Mucosa of descending colon (tissue), 3 donors: ENCODE measurements around the gene PSMC2. TPM values are rescaled to one million over a fixed set of nuclear protein-coding genes. Genes with fewer than 3 reads are reported as not detected.

ENCODE experiments used
- ATAC-seq: fragments of 200-7000 bp; cut with Tn5 transposase; one replicate; pipeline ENCODE4 v1.9.1; 2020; ENCODE audit warnings: mild to moderate bottlenecking, moderate library complexity
- DNase-seq, 3 donors: peaks; one replicate each; pipeline ENCODE4 v3.0.0-alpha.2; 2020
- H3K36me3 ChIP-seq: fragments of 200-600 bp; one replicate; pipeline ENCODE4 v1.8.0; 2021; ENCODE audit warnings: low read depth, mild to moderate bottlenecking
- H3K4me1 ChIP-seq: fragments of 200-600 bp; one replicate; pipeline ENCODE4 v1.8.0; 2021; ENCODE audit warnings: low read depth, mild to moderate bottlenecking
- H3K4me3 ChIP-seq: fragments of 200-600 bp; one replicate; pipeline ENCODE4 v1.8.0; 2021; ENCODE audit warnings: mild to moderate bottlenecking
- H3K9me3 ChIP-seq: fragments of 200-600 bp; one replicate; pipeline ENCODE4 v1.8.0; 2021; ENCODE audit warnings: mild to moderate bottlenecking
- intact Hi-C, 2 donors: fragments of 100-400 bp; cut with DNase I in 1 of 2; cut with micrococcal nuclease in 1 of 2; formaldehyde crosslinking; loops; one replicate each; pipeline versions ENCODE4 v1.11.0 to v1.11.1; 2022; cut with DNase I, micrococcal nuclease
- total RNA-seq, 3 donors: library from RNA; stranded (reverse); fragmentation: NEBNext Ultra II Directional in 2 of 3; extraction: Animal tissue kit (Norgen Biotek cat#: 25700) in 2 of 3; gene quantifications; one replicate each; pipeline versions ENCODE4 v1.2.1 to v1.2.4, GENCODE V29; 2021 to 2023
- TF ChIP-seq, protein P1 (sequence below): fragments of 200-600 bp; IDR thresholded peaks from one replicate; pipeline ENCODE4 v1.8.0; 2022; ENCODE audit warnings: antibody characterized with exemption, mild to moderate bottlenecking
- donor health status: DM: no; HTN: no; CAD: no; lungs with moderate emphysema.
- donor health status: DM: no; HTN: no; CAD: no.
- donor health status: DM: no; HTN: yes; CAD: no.

Gene PSMC2
- total RNA-seq, 3 donors from 2014 or later, result 47.9 to 85.8 (median 74.0) TPM

DNA sequence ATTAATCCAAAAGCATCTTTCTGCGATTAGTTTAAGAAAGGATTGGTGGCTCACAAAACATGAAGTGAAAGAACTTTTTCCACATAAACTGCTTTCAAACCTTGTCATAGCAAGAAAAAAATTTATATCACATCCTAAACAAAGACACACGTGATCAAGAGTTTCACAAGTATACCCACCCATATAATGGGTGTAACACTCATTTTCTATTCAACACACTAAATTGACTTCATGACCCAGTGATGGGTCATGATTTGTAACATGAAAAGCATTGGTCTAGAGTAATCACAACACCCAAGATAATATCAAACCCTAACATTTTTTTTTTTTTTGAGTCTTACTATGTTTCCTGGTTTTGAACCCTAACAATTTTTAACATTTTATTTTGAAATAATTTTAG lies 32.6 kb upstream of the PSMC2 start:
- no peaks in the 10 kb centered on the region for H3K4me1 ChIP-seq
- peaks cover 10% of the 10 kb centered on the region for H3K36me3 ChIP-seq
- DNase-seq, result no peak
- no peak overlapping the region for H3K4me3 ChIP-seq
- intact Hi-C loops, result no loop called here
- ATAC-seq, result no peak
- TF ChIP-seq, protein P1, sequence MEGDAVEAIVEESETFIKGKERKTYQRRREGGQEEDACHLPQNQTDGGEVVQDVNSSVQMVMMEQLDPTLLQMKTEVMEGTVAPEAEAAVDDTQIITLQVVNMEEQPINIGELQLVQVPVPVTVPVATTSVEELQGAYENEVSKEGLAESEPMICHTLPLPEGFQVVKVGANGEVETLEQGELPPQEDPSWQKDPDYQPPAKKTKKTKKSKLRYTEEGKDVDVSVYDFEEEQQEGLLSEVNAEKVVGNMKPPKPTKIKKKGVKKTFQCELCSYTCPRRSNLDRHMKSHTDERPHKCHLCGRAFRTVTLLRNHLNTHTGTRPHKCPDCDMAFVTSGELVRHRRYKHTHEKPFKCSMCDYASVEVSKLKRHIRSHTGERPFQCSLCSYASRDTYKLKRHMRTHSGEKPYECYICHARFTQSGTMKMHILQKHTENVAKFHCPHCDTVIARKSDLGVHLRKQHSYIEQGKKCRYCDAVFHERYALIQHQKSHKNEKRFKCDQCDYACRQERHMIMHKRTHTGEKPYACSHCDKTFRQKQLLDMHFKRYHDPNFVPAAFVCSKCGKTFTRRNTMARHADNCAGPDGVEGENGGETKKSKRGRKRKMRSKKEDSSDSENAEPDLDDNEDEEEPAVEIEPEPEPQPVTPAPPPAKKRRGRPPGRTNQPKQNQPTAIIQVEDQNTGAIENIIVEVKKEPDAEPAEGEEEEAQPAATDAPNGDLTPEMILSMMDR, result no peak
- H3K9me3 ChIP-seq, result no peaks in the 10 kb centered on the region

DNA sequence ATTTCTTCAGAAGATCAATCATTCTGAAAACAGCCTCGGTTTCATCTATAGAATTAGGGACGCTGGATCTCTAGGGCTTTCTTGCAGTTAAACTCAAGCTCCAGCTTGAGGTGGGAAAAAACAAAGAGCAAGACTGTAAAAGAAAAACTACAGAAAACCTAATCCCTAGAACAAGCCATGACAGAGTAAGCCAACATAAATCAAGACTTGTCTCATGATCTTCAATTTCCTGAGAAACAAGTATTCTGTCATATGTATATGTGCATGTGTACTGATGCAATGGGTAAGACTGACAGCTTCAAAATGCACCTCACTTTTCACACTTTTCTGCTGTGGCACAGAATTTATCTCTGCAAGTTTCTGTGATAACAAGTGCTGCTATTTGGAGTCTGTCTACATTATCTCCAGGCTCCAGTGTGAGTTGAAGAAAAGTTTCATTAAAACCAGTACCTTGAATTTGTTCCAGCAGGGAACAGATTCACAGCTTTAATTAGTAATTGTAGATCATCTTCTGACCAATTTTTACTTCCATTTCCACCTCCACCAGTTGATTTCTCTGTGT lies 31.0 kb upstream of the PSMC2 start:
- Histone ChIP-seq H3K9me3 (no peaks in the 10 kb centered on the region), H3K4me1 (no peaks in the 10 kb centered on the region), H3K4me3 (no peak overlapping the region), H3K36me3 (peaks cover 15% of the 10 kb centered on the region)
- no peak for DNase-seq
- TF ChIP-seq, protein P1, result no peak
- no peak for ATAC-seq
- intact Hi-C loops, result no loop called here

DNA sequence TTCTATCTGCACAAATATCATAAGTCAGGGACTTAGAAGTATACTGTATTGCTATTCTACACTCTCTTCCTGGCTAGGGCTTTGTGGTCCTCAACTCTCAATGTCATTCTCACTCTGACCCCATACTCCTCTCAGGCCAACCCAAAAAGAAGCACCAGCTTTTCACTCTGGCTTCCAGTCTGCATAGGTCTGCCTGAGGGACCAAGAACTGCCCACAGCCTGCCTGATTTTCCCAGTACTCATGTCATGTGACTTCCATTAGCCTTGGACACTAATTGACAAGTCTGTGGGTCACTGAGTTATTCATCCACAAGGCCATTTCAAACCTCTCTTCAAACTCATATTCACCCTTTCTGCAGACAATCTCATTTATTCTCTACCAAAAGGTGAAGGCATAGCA lies 30.4 kb upstream of the PSMC2 start:
- TF ChIP-seq, protein P1, result no peak
- intact Hi-C loops, result no loop called here
- Histone ChIP-seq H3K4me3 (no peak overlapping the region), H3K9me3 (no peaks in the 10 kb centered on the region), H3K36me3 (peaks cover 15% of the 10 kb centered on the region), H3K4me1 (no peaks in the 10 kb centered on the region)
- DNase-seq (no peak), ATAC-seq (no peak)

DNA sequence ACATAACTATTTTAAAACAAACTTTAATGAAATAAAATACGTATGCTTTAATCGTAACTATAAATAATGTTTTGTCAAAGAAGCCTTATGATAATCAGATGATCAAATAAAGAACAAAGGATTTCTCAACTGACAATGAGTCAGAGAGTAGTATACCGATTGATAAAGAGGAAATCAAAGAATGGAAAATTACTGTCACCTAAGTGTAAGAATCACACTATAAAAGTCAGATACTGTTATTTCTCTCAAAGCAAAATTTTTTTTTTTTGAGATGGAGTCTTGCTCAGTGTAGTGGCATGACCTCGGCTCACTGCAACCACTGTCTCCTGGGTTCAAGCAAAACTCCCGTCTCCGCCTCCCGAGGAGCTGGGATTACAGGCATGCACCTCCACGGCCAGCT lies 21.7 kb upstream of the PSMC2 start:
- no peak for ATAC-seq
- no peaks in the 10 kb centered on the region for H3K9me3 ChIP-seq
- intact Hi-C loops, result no loop called here
- DNase-seq, result no peak
- H3K4me3 ChIP-seq, result no peak overlapping the region
- H3K4me1 ChIP-seq, result no peaks in the 10 kb centered on the region
- TF ChIP-seq, protein P1, result no peak
- peaks cover 5% of the 10 kb centered on the region for H3K36me3 ChIP-seq

DNA sequence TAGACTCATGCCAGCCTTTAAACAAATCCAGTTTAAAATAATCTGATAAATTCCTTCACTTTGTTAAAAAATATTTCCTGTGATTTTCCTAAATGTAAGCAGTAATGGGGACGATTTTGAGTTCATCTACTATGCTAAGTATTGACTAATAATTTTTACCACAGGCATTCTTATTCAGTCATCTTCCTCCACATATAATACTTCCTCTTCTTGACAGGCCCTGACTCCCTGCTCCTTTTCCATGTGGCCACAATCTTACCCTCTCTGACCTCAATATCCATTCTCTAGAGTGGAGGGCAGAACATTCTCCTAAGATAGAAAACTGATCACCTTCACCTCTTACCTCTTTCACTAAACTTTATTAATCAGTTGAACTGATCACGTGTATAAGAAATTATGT lies 10.7 kb upstream of the PSMC2 start:
- Histone ChIP-seq H3K36me3 (no peaks in the 10 kb centered on the region), H3K9me3 (no peaks in the 10 kb centered on the region), H3K4me3 (no peak overlapping the region), H3K4me1 (no peaks in the 10 kb centered on the region)
- intact Hi-C loops, result no loop called here
- ATAC-seq, result no peak
- DNase-seq, result no peak
- TF ChIP-seq, protein P1, result no peak

DNA sequence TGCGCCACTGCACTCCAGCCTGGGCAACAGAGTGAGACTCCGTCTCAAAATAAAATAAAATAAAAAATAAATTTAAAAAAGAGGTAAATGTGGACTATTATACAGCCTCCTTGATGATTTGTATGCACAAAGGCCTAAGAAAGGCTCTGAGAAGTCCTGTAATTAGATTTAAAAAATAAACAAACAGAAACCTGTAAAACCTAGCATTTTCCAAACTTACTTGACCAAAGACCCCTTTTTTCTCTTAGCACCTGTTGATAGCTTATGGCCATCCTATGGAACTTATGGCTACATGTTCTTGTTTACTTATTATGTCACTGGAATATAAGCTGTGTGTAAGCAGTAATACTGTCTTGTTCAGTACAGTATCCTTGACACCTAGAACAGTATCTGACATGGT lies 8.6 kb upstream of the PSMC2 start:
- H3K4me3 ChIP-seq, result no peak overlapping the region
- TF ChIP-seq, protein P1, result no peak
- no peaks in the 10 kb centered on the region for H3K9me3 ChIP-seq
- DNase-seq (no peak), ATAC-seq (no peak)
- intact Hi-C loops, result no loop called here
- H3K36me3 ChIP-seq, result no peaks in the 10 kb centered on the region
- H3K4me1 ChIP-seq, result peaks cover 9% of the 10 kb centered on the region
